MM.1S (cell line): ENCODE results near the gene OR10G6.

ENCODE experiments used
- CTCF ChIP-seq: fragments of 300-600 bp; sonication (generic); IDR thresholded peaks from 2 replicates; pipeline ENCODE4 v1.5.1; 2016; ENCODE audit warnings: antibody characterized with exemption, low read length, mixed read lengths
- EZH2 ChIP-seq: fragments of 300-600 bp; sonication (generic); optimal IDR thresholded peaks from 2 replicates; pipeline ENCODE3; 2017; ENCODE audit warnings: low read depth, mild to moderate bottlenecking, antibody characterized with exemption, low read length, mixed read lengths
- EZH2phosphoT487 ChIP-seq: fragments of 300-600 bp; sonication (generic); IDR thresholded peaks from 2 replicates; pipeline ENCODE4 v1.6.1; 2018; ENCODE audit warnings: antibody characterized with exemption, low read length

DNA sequence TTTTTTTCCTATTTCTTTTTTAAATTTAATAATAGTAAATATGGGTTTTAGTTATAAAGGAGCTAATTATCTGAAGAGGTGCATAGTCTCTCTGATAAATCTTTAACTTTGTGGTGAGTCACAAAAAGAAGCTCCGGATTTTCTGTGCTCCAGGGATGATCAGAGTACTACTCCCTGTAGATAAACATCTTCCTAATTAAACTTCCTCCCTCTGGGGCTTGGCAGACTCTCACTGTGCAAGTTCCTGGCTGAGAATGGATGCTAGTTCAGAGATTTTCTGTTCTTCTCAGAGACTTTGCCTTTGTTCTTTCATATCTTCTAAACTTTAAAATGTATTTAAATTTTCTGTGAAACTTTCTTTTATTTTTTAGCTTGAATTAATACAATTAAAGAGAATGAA is 46.3 kb upstream of the OR10G6 start, which contains the start of gene OR10G7:
- no peak for TF ChIP-seq CTCF
- no peak for TF ChIP-seq EZH2
- no peak for TF ChIP-seq EZH2phosphoT487
